Liver (tissue), 9 donors: Measurements from ENCODE around the gene SLC7A4. TPM values are rescaled to one million over a fixed set of nuclear protein-coding genes. Genes with fewer than 3 reads are reported as not detected.

Experiments
- DNase-seq: peaks from one replicate; pipeline ENCODE4 v3.0.0-alpha.2; 2017; ENCODE audit warnings: low spot score
- H3K27ac ChIP-seq, 2 donors: one replicate each; pipeline ENCODE4 v1.7.0; 2013; ENCODE audit warnings: inconsistent platforms in 2 of 2, low read length in 2 of 2, control low read depth in 1 of 2, low read depth in 1 of 2, mild to moderate bottlenecking in 1 of 2
- H3K27me3 ChIP-seq, 4 donors: one replicate each; pipeline versions ENCODE4 v1.6.1 to v1.7.0; 2013; ENCODE audit warnings: low read length in 3 of 4, inconsistent platforms in 1 of 4, mild to moderate bottlenecking in 1 of 4, moderate library complexity in 1 of 4; ENCODE audit not compliant: control insufficient read depth in 4 of 4, insufficient read depth in 4 of 4
- H3K36me3 ChIP-seq, 4 donors: one replicate each; pipeline versions ENCODE4 v1.6.1 to v1.7.0; 2013; ENCODE audit warnings: low read length in 3 of 4, mild to moderate bottlenecking in 3 of 4, low read depth in 1 of 4, moderate library complexity in 1 of 4; ENCODE audit not compliant: control insufficient read depth in 4 of 4, insufficient read depth in 3 of 4
- H3K4me1 ChIP-seq, 4 donors: one replicate each; pipeline versions ENCODE4 v1.6.1 to v1.7.0; 2013; ENCODE audit warnings: low read length in 3 of 4, mild to moderate bottlenecking in 3 of 4, moderate library complexity in 1 of 4; ENCODE audit not compliant: control insufficient read depth in 4 of 4, insufficient read depth in 4 of 4
- H3K4me3 ChIP-seq, 3 donors: one replicate each; pipeline versions ENCODE4 v1.6.1 to v1.7.0; 2013; ENCODE audit warnings: low read length in 3 of 3, control low read depth in 1 of 3, low read depth in 1 of 3, mild to moderate bottlenecking in 1 of 3
- H3K9ac ChIP-seq, 2 donors: one replicate each; pipeline ENCODE4 v1.7.0; 2013; ENCODE audit warnings: low read length in 2 of 2, mild to moderate bottlenecking in 2 of 2, moderate library complexity in 2 of 2, control low read depth in 1 of 2, low read depth in 1 of 2
- H3K9me3 ChIP-seq, 4 donors: one replicate each; pipeline versions ENCODE4 v1.6.1 to v1.7.0; 2013; ENCODE audit warnings: low read length in 3 of 4; ENCODE audit not compliant: control insufficient read depth in 4 of 4
- CTCF ChIP-seq: fragments of 150-350 bp; IDR thresholded peaks from 2 replicates; pipeline ENCODE4 v1.5.1; 2017; ENCODE audit warnings: improper control_type of control experiment, low read depth, low read length; ENCODE audit not compliant: missing input control
- EGR1 ChIP-seq, 2 donors: IDR thresholded peaks; 2 replicates each; pipeline ENCODE4 v1.6.1; 2016 to 2018; ENCODE audit warnings: antibody characterized with exemption in 2 of 2, low read depth in 2 of 2
- FOXA1 ChIP-seq: IDR thresholded peaks from 2 replicates; pipeline ENCODE4 v1.6.1; 2016; ENCODE audit warnings: antibody characterized with exemption
- FOXA2 ChIP-seq: IDR thresholded peaks from 2 replicates; pipeline ENCODE4 v1.6.1; 2016; ENCODE audit warnings: antibody characterized with exemption
- GABPA ChIP-seq, 2 donors: IDR thresholded peaks in 1 of 2; conservative IDR thresholded peaks in 1 of 2; 2 replicates each; pipeline ENCODE4 v1.6.1; 2016; ENCODE audit warnings: antibody characterized with exemption in 2 of 2, mild to moderate bottlenecking in 1 of 2, moderate library complexity in 1 of 2
- HNF4A ChIP-seq, 2 donors: conservative IDR thresholded peaks; 2 replicates each; pipeline ENCODE4 v1.6.1; 2016; ENCODE audit warnings: antibody characterized with exemption in 2 of 2, mild to moderate bottlenecking in 2 of 2
- HNF4G ChIP-seq: IDR thresholded peaks from 2 replicates; pipeline ENCODE4 v1.6.1; 2016; ENCODE audit warnings: antibody characterized with exemption
- JUND ChIP-seq, 2 donors: IDR thresholded peaks; 2 replicates each; pipeline ENCODE4 v1.6.1; 2016; ENCODE audit warnings: antibody characterized with exemption in 2 of 2
- MAX ChIP-seq: IDR thresholded peaks from 2 replicates; pipeline ENCODE4 v1.6.1; 2016; ENCODE audit warnings: antibody characterized with exemption
- NR2F2 ChIP-seq: IDR thresholded peaks from 2 replicates; pipeline ENCODE4 v1.6.1; 2016; ENCODE audit warnings: antibody characterized with exemption
- RAD21 ChIP-seq, 2 donors: IDR thresholded peaks; 2 replicates each; pipeline ENCODE4 v1.6.1; 2016; ENCODE audit warnings: antibody characterized with exemption in 2 of 2, mild to moderate bottlenecking in 2 of 2
- RXRA ChIP-seq, 2 donors: IDR thresholded peaks; 2 replicates each; pipeline ENCODE4 v1.6.1; 2017 to 2018; ENCODE audit warnings: antibody characterized with exemption in 2 of 2, mild to moderate bottlenecking in 1 of 2
- SP1 ChIP-seq: IDR thresholded peaks from 2 replicates; pipeline ENCODE4 v1.6.1; 2018; ENCODE audit warnings: antibody characterized with exemption, mild to moderate bottlenecking
- TAF1 ChIP-seq: conservative IDR thresholded peaks from 2 replicates; pipeline ENCODE4 v1.6.1; 2016; ENCODE audit warnings: antibody characterized with exemption, mild to moderate bottlenecking
- YY1 ChIP-seq: IDR thresholded peaks from 2 replicates; pipeline ENCODE4 v1.6.1; 2016; ENCODE audit warnings: antibody characterized with exemption, mild to moderate bottlenecking
- WGBS: extraction: QIAGEN DNeasy Blood & Tissue Kit; methylation state at CpG from one replicate; pipeline ENCODE4 v1.1.7; 2013; 5-methylcytosine and 5-hydroxymethylcytosine counted together
- polyA plus RNA-seq, 2 donors: library from polyadenylated mRNA; stranded (reverse) in 1 of 2; unstranded in 1 of 2; fragments of 200-250 nt in 1 of 2; fragments of >200 nt in 1 of 2; fragmentation: Nextera tagmentation in 1 of 2; extraction: Ambion mirVana in 1 of 2; gene quantifications; one replicate each; pipeline versions ENCODE4 v1.2.1 to v1.2.3, GENCODE V29; 2013 to 2015
- total RNA-seq, 2 donors: library from RNA; depleted of rRNA; stranded (reverse); fragments of >200 nt; gene quantifications; one replicate each; pipeline ENCODE4 v1.2.3, GENCODE V29; 2014
- TF ChIP-seq, protein P1 (sequence below): IDR thresholded peaks from 2 replicates; pipeline ENCODE4 v1.6.1; 2016; ENCODE audit warnings: antibody characterized with exemption
- TF ChIP-seq, protein P2 (sequence below): IDR thresholded peaks from 2 replicates; pipeline ENCODE4 v1.6.1; 2016; ENCODE audit warnings: antibody characterized with exemption
- TF ChIP-seq, protein P3 (sequence below): IDR thresholded peaks from 2 replicates; pipeline ENCODE4 v1.6.1; 2016; ENCODE audit warnings: antibody characterized with exemption, mild to moderate bottlenecking
- donor health status: healthy.
- donor health status: healthy.
- donor health status: healthy.
- donor health status: healthy.
- donor health status: healthy.

The SLC7A4 gene
- total and polyA plus RNA-seq, 4 donors: 0.11 to 0.67 (median 0.33) TPM

DNA sequence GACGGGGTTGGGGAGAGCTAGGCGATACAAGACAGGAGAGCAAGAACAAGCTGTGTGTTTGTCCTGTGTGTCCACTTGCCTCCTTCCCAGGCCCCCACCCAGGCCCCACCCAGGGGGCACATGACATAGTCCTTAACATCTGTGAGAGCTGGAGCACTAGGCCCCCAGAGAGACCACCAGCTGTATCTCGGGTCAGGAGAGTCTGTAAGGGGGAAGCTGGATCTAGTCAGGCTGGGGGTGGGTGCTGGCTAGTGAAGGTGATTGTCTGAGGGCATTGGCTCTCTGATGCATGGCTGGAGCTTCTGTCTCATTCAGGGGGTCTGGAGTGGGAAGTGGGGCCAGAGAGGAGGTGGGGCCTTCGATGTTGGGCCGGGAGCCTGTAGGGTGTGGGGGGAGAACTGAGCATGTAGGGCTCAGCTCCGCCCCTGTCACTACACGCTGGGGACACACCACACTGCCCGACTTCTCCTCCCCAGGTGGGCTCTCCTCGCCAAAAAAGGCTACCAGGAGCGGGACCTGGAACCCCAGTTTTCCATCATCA lies 16.8 kb downstream of the SLC7A4 start:
- H3K9me3 ChIP-seq: no peaks in the 10 kb centered on the region
- H3K9ac ChIP-seq: no peak overlapping the region
- no peaks in the 10 kb centered on the region for H3K27me3 ChIP-seq
- no peak for DNase-seq
- TF ChIP-seq SP1 (no peak), NR2F2 (no peak), HNF4A (conservative IDR thresholded peaks at IDR 0.05) (no peak), MAX (no peak), YY1 (no peak), FOXA1 (no peak), JUND (IDR thresholded peaks at IDR 0.05) (no peak), RAD21 (IDR thresholded peaks at IDR 0.05) (no peak), EGR1 (IDR thresholded peaks at IDR 0.05; ENCODE audit: low read depth in 2 of 2) (no peak), CTCF (no peak), RXRA (IDR thresholded peaks at IDR 0.05) (no peak), FOXA2 (no peak), GABPA (IDR thresholded peaks at IDR 0.05 in 1 of 2, conservative IDR thresholded peaks at IDR 0.05 in 1 of 2) (no peak), HNF4G (no peak), TAF1 (no peak)
- TF ChIP-seq, protein P1, sequence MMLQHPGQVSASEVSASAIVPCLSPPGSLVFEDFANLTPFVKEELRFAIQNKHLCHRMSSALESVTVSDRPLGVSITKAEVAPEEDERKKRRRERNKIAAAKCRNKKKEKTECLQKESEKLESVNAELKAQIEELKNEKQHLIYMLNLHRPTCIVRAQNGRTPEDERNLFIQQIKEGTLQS: no peak
- TF ChIP-seq, protein P2, sequence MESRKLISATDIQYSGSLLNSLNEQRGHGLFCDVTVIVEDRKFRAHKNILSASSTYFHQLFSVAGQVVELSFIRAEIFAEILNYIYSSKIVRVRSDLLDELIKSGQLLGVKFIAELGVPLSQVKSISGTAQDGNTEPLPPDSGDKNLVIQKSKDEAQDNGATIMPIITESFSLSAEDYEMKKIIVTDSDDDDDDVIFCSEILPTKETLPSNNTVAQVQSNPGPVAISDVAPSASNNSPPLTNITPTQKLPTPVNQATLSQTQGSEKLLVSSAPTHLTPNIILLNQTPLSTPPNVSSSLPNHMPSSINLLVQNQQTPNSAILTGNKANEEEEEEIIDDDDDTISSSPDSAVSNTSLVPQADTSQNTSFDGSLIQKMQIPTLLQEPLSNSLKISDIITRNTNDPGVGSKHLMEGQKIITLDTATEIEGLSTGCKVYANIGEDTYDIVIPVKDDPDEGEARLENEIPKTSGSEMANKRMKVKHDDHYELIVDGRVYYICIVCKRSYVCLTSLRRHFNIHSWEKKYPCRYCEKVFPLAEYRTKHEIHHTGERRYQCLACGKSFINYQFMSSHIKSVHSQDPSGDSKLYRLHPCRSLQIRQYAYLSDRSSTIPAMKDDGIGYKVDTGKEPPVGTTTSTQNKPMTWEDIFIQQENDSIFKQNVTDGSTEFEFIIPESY: no peak
- TF ChIP-seq, protein P3, sequence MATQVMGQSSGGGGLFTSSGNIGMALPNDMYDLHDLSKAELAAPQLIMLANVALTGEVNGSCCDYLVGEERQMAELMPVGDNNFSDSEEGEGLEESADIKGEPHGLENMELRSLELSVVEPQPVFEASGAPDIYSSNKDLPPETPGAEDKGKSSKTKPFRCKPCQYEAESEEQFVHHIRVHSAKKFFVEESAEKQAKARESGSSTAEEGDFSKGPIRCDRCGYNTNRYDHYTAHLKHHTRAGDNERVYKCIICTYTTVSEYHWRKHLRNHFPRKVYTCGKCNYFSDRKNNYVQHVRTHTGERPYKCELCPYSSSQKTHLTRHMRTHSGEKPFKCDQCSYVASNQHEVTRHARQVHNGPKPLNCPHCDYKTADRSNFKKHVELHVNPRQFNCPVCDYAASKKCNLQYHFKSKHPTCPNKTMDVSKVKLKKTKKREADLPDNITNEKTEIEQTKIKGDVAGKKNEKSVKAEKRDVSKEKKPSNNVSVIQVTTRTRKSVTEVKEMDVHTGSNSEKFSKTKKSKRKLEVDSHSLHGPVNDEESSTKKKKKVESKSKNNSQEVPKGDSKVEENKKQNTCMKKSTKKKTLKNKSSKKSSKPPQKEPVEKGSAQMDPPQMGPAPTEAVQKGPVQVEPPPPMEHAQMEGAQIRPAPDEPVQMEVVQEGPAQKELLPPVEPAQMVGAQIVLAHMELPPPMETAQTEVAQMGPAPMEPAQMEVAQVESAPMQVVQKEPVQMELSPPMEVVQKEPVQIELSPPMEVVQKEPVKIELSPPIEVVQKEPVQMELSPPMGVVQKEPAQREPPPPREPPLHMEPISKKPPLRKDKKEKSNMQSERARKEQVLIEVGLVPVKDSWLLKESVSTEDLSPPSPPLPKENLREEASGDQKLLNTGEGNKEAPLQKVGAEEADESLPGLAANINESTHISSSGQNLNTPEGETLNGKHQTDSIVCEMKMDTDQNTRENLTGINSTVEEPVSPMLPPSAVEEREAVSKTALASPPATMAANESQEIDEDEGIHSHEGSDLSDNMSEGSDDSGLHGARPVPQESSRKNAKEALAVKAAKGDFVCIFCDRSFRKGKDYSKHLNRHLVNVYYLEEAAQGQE: no peak
- H3K36me3 ChIP-seq: no peaks in the 10 kb centered on the region
- H3K27ac ChIP-seq: no peak overlapping the region
- peaks cover 0 to 7% (median 3%) of the 10 kb centered on the region in 4 donors for H3K4me1 ChIP-seq
- H3K4me3 ChIP-seq: no peak overlapping the region
- 79% methylated on average over 10 of the region's 10 CpGs for WGBS
